ENCODE measurements around the gene CD1E.

DNA sequence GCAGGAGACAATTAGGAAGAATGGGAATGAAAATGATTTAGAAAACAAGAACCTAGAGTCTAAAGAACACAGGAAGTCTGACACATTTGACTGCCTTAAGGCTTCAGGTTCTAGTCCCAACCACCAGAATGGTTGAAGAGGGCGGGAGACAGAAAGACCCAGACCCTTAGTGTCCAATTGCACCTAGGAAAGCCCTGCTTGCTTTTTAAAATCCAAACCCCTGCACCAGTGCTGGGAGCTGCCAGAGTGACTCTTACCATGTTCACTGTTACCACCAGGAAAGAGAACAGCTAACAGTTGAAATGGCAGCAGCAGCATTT is 22.6 kb upstream of the CD1E start:
- TF ChIP-seq CTCF (IDR thresholded peaks at IDR 0.05 in 2 of 3, conservative IDR thresholded peaks at IDR 0.05 in 1 of 3; ENCODE audit: control insufficient read depth in 2 of 3, extremely low read depth in 1 of 3, insufficient read depth in 1 of 3, low read depth in 3 of 3, low read length in 3 of 3) (no peak), RFX5 (IDR thresholded peaks at IDR 0.05; ENCODE audit: low read depth, low read length) (no peak), EED (IDR thresholded peaks at IDR 0.05; ENCODE audit: low read depth) (no peak)
